D341Med (cell line): Measurements from ENCODE around the gene REPS2.
"Not testable (repeated sequence)": the region's sequence is repeated elsewhere in the genome, so short reads cannot be mapped to it uniquely, and the experiment has no call there.

Experiments used
- DNase-seq: peaks from one replicate; pipeline ENCODE4 v3.0.0; 2012; ENCODE audit warnings: low spot score

REPS2 gene

GRCh38 chrX:16946361-16946964 lies at the start of gene REPS2:
REPS2 (plus strand) TSS chrX:16946658; CDS start chrX:16946862, 204 bp downstream.
- DNase-seq, result peak; percentile 92

- no peak for DNase-seq
Observed at GRCh38 chrX:16897445-16897844, 49.0 kb upstream of the REPS2 start.

- no peak for DNase-seq
Observed at GRCh38 chrX:16903274-16904022, 43.0 kb upstream of the REPS2 start.

GRCh38 chrX:16910376-16910775 lies 36.1 kb upstream of the REPS2 start:
- DNase-seq, result no peak

GRCh38 chrX:16914058-16914457 lies 32.4 kb upstream of the REPS2 start:
- no peak for DNase-seq

GRCh38 chrX:16916561-16916960 lies 29.9 kb upstream of the REPS2 start:
- no peak for DNase-seq

GRCh38 chrX:16917120-16917519 lies 29.3 kb upstream of the REPS2 start:
- DNase-seq, result no peak

GRCh38 chrX:16918979-16919378 lies 27.5 kb upstream of the REPS2 start:
- DNase-seq, result no peak

GRCh38 chrX:16920075-16920474 lies 26.4 kb upstream of the REPS2 start:
- DNase-seq, result no peak

- no peak for DNase-seq
Observed at GRCh38 chrX:16923157-16923556, 23.3 kb upstream of the REPS2 start.

- DNase-seq, result no peak
Observed at GRCh38 chrX:16924631-16925480, 21.6 kb upstream of the REPS2 start.

- DNase-seq, result no peak
Observed at GRCh38 chrX:16930392-16930791, 16.1 kb upstream of the REPS2 start.

GRCh38 chrX:16931371-16931770 lies 15.1 kb upstream of the REPS2 start:
- no peak for DNase-seq

GRCh38 chrX:16931855-16932575 lies 14.4 kb upstream of the REPS2 start:
- no peak for DNase-seq

- no peak for DNase-seq
Observed at GRCh38 chrX:16934185-16934584, 12.3 kb upstream of the REPS2 start.

GRCh38 chrX:16946971-16947562 lies 609 bp downstream of the REPS2 start:
- DNase-seq, result peak; percentile 57

GRCh38 chrX:16950423-16950822 lies 4.0 kb downstream of the REPS2 start:
- no peak for DNase-seq

- DNase-seq, result no peak
Observed at GRCh38 chrX:16953606-16954211, 7.3 kb downstream of the REPS2 start.

GRCh38 chrX:16957751-16958150 lies 11.3 kb downstream of the REPS2 start:
- DNase-seq, result no peak

- no peak for DNase-seq
Observed at GRCh38 chrX:16958356-16958755, 11.9 kb downstream of the REPS2 start.

- not testable (repeated sequence) for DNase-seq
Observed at GRCh38 chrX:16962661-16963060, 16.2 kb downstream of the REPS2 start.
